Anterior cingulate cortex (tissue), 58 donors: Measurements from ENCODE around the gene ZDHHC3.
"Not testable (repeated sequence)": the region's sequence is repeated elsewhere in the genome, so short reads cannot be mapped to it uniquely, and the experiment has no call there.

Experiments
- DNase-seq, 58 donors: peaks; one replicate each; lab custom pipeline; 2025; lab: John Stamatoyannopoulos, UW

The ZDHHC3 gene

GRCh38 chr3:44999782-45000181 is 23.8 kb upstream of the ZDHHC3 start:
- no peak for DNase-seq

- no peak for DNase-seq
Observed at GRCh38 chr3:44996556-44996969, 20.6 kb upstream of the ZDHHC3 start.

GRCh38 chr3:44995142-44995770 is 19.3 kb upstream of the ZDHHC3 start:
- peak in 6 of 58 donors; percentile 4 to 28 (median 8) for DNase-seq

- DNase-seq, result peak in 1 of 58 donors; percentile 10
Observed at GRCh38 chr3:44993471-44994205, 17.7 kb upstream of the ZDHHC3 start.

- no peak for DNase-seq
Observed at GRCh38 chr3:44992555-44993470, 16.8 kb upstream of the ZDHHC3 start.

GRCh38 chr3:44991326-44991725 is 15.4 kb upstream of the ZDHHC3 start:
- no peak for DNase-seq

GRCh38 chr3:44989636-44990373 is 13.8 kb upstream of the ZDHHC3 start:
- peak in 1 of 58 donors; percentile 12 for DNase-seq

GRCh38 chr3:44989141-44989540 is 13.2 kb upstream of the ZDHHC3 start:
- DNase-seq, result no peak

GRCh38 chr3:44988073-44988472 is 12.1 kb upstream of the ZDHHC3 start:
- DNase-seq, result no peak

GRCh38 chr3:44987332-44987731 is 11.4 kb upstream of the ZDHHC3 start:
- no peak for DNase-seq

GRCh38 chr3:44986330-44986729 is 10.4 kb upstream of the ZDHHC3 start:
- not testable (repeated sequence) for DNase-seq

GRCh38 chr3:44984335-44984734 is 8.4 kb upstream of the ZDHHC3 start:
- no peak for DNase-seq

GRCh38 chr3:44983484-44983941 is 7.5 kb upstream of the ZDHHC3 start:
- DNase-seq, result no peak

GRCh38 chr3:44982817-44983216 is 6.8 kb upstream of the ZDHHC3 start:
- no peak for DNase-seq

- no peak for DNase-seq
Observed at GRCh38 chr3:44981751-44982150, 5.8 kb upstream of the ZDHHC3 start.

- no peak for DNase-seq
Observed at GRCh38 chr3:44981220-44981619, 5.2 kb upstream of the ZDHHC3 start.

- DNase-seq, result no peak
Observed at GRCh38 chr3:44974416-44974815, 1.6 kb downstream of the ZDHHC3 start.

GRCh38 chr3:44970926-44971490 is 5.0 kb downstream of the ZDHHC3 start:
- no peak for DNase-seq

- DNase-seq, result no peak
Observed at GRCh38 chr3:44969828-44970179, 6.2 kb downstream of the ZDHHC3 start.
